Rectal smooth muscle tissue (tissue), 1 donor: ENCODE measurements around the gene E2F8.

Experiments
- H3K27ac ChIP-seq: one replicate; pipeline ENCODE4 v1.7.0; 2013; ENCODE audit warnings: low read depth, low read length, inconsistent platforms
- H3K27me3 ChIP-seq: one replicate; pipeline ENCODE4 v1.7.0; 2013; ENCODE audit warnings: low read length; ENCODE audit not compliant: control insufficient read depth, insufficient read depth
- H3K36me3 ChIP-seq: one replicate; pipeline ENCODE4 v1.7.0; 2013; ENCODE audit warnings: low read length; ENCODE audit not compliant: control insufficient read depth, insufficient read depth
- H3K4me1 ChIP-seq: one replicate; pipeline ENCODE4 v1.7.0; 2013; ENCODE audit warnings: low read length; ENCODE audit not compliant: control insufficient read depth, insufficient read depth
- H3K4me3 ChIP-seq: one replicate; pipeline ENCODE4 v1.7.0; 2013; ENCODE audit warnings: low read length
- H3K9ac ChIP-seq: one replicate; pipeline ENCODE4 v1.7.0; 2013; ENCODE audit warnings: low read length

Gene E2F8

DNA sequence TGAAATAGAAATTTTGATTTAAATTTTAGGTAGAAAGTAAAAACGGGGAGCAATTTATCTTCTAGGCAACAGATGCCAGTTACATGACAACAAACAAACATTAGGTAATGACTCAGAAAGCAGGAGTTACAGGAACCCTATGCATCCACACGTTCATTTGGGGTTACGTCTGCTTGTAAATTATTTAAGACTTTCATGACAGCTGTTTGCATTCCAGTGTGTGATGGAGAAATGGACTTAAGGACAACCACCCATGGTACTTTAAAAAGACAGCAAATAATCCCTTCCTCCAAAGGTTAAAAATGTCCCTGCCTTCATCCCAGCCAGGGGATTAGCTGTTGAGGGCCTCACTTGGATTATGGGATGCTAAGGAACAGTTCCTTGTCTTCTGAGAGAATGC is 11.8 kb downstream of the E2F8 start:
- H3K4me1 ChIP-seq, result no peaks in the 10 kb centered on the region
- no peak overlapping the region for H3K9ac ChIP-seq
- H3K27ac ChIP-seq, result no peak overlapping the region

DNA sequence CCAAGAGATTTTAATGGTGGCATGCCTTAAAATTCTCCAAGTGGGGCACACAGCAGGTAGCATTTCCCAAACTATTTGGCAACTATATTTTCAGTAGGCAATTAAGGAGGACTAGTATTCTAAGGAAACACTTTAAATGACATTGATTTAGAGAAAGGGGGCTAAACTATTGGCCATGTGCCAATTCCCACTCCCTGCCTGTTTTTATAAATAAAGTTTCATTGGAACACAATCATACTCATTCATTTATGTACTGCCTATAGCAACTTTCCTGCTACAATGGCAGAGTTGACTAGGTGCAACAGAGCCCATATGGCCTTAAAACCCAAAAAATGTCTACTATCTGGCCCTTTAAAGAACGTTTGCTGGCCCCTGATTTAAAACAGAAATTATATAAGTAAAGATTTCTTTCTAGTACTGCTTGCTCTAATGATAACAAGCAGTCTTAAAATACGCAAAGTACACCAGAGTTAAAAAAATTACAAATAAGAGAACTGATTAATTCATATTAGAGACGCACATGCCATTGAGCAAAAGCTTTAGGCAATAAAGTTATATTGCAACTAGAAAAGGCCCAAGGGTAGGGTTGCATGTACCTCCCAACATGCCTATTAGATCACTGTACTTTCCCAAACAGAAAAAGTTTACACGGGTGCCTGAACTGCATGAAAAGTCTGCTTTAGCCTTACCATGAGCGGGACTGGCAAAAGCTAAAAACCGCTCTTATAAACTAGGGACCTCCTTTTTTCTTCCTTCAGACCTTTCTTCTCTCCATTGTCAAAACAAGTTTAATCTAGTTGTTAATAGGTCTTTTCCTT is 14.2 kb downstream of the E2F8 start:
- Histone ChIP-seq H3K4me3 (no peak overlapping the region), H3K36me3 (no peaks in the 10 kb centered on the region), H3K27ac (no peak overlapping the region)

More for the DNA sequence above, 11.8 kb downstream of the E2F8 start:
- H3K27me3 ChIP-seq, result no peaks in the 10 kb centered on the region
- no peak overlapping the region for H3K4me3 ChIP-seq
- H3K36me3 ChIP-seq, result no peaks in the 10 kb centered on the region

DNA sequence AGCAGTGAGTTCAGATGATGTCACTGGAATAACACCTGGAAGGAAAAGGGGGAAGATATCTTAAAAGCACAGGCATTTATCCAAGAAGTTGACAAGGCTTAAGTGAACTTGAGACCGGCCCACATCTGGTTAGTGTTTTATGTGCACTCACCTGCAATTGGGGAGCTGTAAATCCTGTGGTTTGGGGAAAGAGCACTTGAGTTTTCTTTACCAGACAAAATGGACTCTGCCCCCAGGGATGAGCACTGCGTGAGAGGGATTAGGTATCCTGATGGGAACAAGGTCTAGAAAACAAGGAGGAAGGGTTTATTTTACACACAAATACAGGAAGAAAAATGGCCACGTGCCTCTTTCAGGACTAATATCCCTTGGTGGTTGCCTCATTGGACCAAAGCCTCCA is 15.2 kb downstream of the E2F8 start:
- Histone ChIP-seq H3K4me1 (no peaks in the 10 kb centered on the region), H3K36me3 (no peaks in the 10 kb centered on the region), H3K9ac (no peak overlapping the region), H3K4me3 (no peak overlapping the region), H3K27ac (no peak overlapping the region), H3K27me3 (no peaks in the 10 kb centered on the region)

More for the DNA sequence above, 14.2 kb downstream of the E2F8 start:
- H3K27me3 ChIP-seq, result no peaks in the 10 kb centered on the region
- H3K9ac ChIP-seq, result no peak overlapping the region
- H3K4me1 ChIP-seq, result no peaks in the 10 kb centered on the region

DNA sequence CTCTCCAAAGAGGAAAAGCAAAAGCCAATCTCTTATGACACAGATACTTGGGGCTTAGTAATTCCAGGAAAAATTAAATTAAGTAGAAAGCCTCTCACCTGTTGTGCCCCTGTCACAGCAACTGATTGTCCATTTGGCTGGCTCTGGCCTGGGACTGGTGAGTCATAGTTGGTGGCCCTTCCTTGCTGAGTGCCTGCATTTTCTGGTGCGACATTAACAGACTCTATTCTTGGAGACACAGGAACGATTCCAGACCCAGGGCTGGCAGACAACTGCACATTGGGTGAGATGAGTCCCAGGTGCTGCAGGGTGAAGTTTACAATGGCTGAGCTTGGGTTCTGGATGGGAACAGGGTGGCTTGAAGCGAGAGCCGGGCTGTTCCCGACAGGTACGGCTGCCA is 15.6 kb downstream of the E2F8 start:
- Histone ChIP-seq H3K27ac (no peak overlapping the region), H3K4me1 (no peaks in the 10 kb centered on the region), H3K27me3 (no peaks in the 10 kb centered on the region), H3K4me3 (no peak overlapping the region), H3K9ac (no peak overlapping the region), H3K36me3 (no peaks in the 10 kb centered on the region)

DNA sequence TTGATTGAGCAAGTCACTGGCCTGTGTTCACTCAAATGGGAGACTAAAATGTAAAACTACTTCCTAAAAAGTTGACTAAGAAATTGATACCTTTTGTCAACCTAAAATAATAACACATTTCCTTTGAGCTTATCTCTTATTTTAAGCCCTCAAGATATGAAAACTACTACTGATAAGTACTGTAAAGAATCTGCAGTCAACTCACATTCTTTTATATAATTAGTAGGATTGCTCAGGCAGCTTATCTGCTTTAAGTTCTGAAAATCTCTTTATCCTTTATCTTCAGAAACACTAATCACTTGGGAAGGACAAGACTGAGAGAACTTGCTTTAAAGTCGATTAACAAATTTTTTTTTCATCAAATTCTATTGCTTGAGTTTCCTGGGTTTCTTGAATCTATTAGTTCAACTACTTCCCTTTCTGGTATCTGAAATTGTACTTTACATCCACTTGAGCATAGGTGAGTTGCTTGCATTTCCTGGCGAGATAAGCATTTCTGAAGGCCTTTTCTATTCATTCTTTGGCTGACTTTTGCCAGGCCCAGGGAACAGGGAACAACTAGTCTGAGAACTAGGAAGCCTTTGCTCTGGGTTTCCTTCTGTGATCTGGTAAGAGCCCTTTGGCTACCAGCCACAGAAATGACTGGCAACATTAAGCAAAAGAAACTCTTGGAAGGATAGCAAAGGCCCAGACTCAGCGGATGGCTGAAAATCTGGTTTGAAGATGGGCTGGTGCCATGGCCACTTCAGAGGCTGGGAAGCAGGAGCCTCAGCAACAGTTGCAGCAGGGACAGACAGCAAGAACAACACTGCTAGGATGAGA is 19.6 kb downstream of the E2F8 start:
- Histone ChIP-seq H3K4me1 (no peaks in the 10 kb centered on the region), H3K27me3 (no peaks in the 10 kb centered on the region), H3K9ac (no peak overlapping the region), H3K27ac (no peak overlapping the region), H3K4me3 (no peak overlapping the region), H3K36me3 (no peaks in the 10 kb centered on the region)

DNA sequence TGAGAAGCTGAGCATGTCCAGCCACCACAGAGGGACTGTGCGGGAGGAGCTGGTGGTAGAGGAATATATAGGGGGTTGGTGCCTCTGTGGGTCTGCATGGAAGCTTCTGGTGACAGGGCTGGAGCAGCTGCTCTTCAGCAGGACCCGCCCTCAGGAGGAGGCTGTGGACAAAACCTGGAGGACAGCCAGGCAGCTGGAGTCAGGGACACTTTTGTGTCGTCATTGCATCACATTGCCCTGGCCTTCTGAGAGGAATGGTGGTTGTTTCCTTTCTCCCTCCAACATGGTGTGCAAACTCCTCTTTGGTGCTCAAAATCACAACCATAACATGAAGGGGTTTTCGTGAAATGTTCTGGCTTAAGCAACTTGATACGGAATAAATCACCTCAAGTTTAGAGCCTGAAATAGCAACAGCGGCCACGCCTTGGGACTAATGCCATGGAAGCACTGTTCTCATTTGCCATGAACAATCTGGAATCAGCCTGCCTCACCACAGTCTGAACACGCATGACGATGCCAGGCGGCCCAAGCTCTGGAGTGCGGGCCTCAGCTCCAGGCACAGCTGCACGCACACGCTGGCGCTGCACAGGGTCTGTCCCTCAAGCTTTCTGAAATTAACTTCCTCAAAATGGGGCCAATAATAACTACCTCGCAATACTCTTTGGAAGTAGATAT is 21.8 kb downstream of the E2F8 start:
- H3K4me3 ChIP-seq, result no peak overlapping the region
- H3K36me3 ChIP-seq, result no peaks in the 10 kb centered on the region

DNA sequence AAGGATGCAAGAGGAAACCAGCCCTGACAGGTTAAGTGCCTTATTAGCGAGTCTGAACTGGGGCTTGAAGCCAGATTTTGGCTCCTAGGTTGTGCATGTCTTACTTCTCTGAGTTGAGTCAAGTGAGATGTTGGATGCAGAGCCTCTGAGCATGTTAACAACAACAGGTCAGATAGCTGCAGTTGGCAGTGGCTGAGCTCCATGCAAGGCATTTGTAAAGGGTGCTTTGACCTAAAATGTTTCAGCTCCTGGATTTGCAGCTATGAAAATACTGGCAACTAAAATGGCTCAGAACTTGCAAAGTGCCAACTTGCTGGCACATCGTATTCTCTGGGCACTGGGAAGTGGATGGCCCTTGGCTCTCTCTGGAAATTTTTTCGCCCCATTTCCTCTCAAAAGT is 22.5 kb downstream of the E2F8 start:
- H3K4me1 ChIP-seq, result no peaks in the 10 kb centered on the region
- H3K27ac ChIP-seq, result no peak overlapping the region
- no peaks in the 10 kb centered on the region for H3K36me3 ChIP-seq
- H3K4me3 ChIP-seq, result no peak overlapping the region
- H3K9ac ChIP-seq, result no peak overlapping the region
- no peaks in the 10 kb centered on the region for H3K27me3 ChIP-seq

More for the DNA sequence above, 21.8 kb downstream of the E2F8 start:
- Histone ChIP-seq H3K27me3 (no peaks in the 10 kb centered on the region), H3K9ac (no peak overlapping the region), H3K4me1 (no peaks in the 10 kb centered on the region), H3K27ac (no peak overlapping the region)

DNA sequence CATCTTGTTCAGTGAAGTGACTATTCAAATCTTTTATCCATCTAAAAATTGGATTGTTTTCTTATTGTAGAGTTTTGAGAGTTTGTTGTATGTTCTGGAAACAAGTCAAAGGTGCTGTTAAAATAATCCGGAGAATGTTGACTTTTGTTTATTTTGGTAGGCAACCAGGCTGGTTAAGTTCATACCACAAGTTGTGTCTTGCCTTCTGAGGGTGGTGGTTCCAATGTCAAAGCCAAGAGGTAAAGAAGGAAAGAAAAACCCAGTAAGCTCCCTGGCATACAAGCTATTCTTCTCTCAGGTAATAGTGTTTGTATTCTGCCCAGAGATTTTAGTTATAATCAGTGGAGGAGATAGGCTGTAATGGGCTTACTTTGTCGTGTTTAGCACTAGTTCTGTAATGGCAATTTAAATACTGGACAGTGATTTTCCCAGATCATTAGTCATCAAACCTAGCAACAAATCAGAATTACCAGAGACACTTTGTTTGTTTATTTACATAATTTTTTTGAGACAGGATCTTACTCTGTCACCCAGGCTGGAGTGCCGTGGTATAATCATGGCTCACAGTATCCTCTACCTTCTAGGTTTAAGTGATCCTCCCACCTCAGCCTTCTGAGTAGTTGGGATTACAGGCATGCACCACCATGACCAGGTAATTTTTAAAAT is 23.9 kb downstream of the E2F8 start:
- Histone ChIP-seq H3K4me3 (no peak overlapping the region), H3K27me3 (no peaks in the 10 kb centered on the region), H3K36me3 (no peaks in the 10 kb centered on the region), H3K27ac (no peak overlapping the region), H3K9ac (no peak overlapping the region), H3K4me1 (no peaks in the 10 kb centered on the region)

DNA sequence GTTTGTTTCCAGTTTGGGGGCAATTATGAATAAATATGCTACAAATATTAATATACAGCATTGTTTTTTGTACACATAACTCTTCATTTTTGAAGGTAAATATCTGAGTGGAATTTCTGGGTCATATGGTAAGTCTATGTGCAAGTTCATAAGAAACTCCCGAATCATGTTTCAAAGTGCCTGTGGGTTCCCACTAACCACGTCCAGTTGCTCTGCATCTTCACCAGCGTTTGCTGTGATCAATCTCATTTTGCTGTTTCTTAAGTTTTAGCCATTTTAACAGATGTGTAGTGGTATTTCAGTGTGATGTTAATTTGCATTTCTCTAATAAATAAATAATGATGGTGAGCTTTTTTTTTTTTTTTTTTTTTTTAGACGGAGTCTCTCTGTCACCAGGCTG is 24.7 kb downstream of the E2F8 start:
- Histone ChIP-seq H3K27me3 (no peaks in the 10 kb centered on the region), H3K4me1 (no peaks in the 10 kb centered on the region), H3K4me3 (no peak overlapping the region), H3K27ac (no peak overlapping the region), H3K9ac (no peak overlapping the region), H3K36me3 (no peaks in the 10 kb centered on the region)

DNA sequence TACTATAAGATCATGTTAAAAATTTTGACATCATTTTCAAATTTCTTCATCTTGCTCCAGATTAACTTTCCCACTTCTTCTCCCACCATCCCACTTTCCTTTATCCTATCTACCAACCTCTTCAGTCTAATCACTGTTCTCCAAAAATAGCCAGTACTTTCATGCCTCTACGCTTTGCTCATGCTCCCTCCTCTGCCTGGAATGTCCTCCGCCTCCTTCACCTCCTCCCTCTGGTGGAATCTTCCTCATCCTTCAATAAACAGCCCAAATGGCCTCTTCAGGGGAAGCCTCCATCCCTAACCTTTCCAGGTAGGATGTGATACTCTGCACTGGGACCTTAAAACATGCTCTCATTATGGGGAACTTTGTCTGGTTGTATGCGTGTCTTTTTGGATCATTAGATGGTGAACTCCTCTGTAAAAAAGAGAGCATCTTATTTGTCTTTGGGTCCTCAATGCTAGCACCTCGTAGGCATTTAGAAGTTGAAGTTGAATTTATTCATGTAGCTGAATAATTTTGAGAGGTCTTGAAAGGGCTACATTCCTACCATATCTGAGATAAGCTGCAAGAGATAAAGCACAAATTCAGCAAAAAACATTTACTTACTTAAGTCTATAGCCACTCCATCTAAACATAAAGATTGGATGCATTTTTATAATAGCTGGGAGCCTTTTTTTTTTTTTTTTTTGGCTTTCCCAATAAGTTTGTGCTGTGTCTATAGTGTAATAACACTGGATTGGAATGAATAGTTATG is 31.0 kb downstream of the E2F8 start:
- no peak overlapping the region for H3K4me3 ChIP-seq
- H3K27ac ChIP-seq, result no peak overlapping the region

DNA sequence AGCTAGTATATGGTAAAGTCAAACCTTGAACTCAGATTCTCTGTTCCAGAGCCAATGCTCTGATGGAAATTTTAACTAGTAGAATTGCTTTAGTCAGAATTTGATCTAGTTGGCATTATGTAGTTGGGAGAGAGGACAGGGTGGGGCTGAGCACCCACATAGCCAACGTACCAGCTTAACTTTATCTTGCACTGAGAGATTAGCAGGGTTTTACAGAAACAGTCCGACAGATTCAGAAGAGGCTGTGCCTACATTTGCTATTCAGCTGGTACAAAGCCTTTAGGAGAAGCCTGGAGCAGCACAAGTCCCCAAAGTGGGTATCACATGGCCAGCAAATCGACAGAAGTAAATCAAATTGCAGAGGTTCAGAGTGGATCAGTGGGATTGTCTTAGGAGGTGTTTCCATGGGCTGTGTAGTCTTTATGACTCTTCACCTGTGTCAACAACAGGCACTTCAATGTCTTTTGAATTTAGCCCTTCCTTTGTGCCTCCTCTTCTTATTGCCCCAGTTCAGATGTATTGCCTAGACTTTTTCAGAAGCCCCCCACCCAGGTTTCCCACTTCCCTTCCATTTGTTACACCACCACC is 31.7 kb downstream of the E2F8 start:
- H3K4me1 ChIP-seq, result no peaks in the 10 kb centered on the region
- no peak overlapping the region for H3K27ac ChIP-seq
- H3K4me3 ChIP-seq, result no peak overlapping the region
- no peaks in the 10 kb centered on the region for H3K27me3 ChIP-seq
- no peak overlapping the region for H3K9ac ChIP-seq
- no peaks in the 10 kb centered on the region for H3K36me3 ChIP-seq

More for the DNA sequence above, 31.0 kb downstream of the E2F8 start:
- H3K27me3 ChIP-seq, result no peaks in the 10 kb centered on the region
- no peaks in the 10 kb centered on the region for H3K36me3 ChIP-seq
- no peak overlapping the region for H3K9ac ChIP-seq
- no peaks in the 10 kb centered on the region for H3K4me1 ChIP-seq
